Left renal cortex interstitium (tissue), 4 donors: ENCODE results near the gene SQSTM1. TPM values are rescaled to one million over a fixed set of nuclear protein-coding genes. Genes with fewer than 3 reads are reported as not detected.
"Not testable (repeated sequence)": the region's sequence is repeated elsewhere in the genome, so short reads cannot be mapped to it uniquely, and the experiment has no call there.

ENCODE experiments used
- DNase-seq, 4 donors: peaks; one replicate each; pipeline ENCODE4 v3.0.0-alpha.2; 2013; ENCODE audit warnings: low read depth in 4 of 4, low spot score in 2 of 4, missing footprints in 1 of 4
- polyA plus RNA-seq, 4 donors: library from polyadenylated mRNA; unstranded; fragments of 120-200 nt; gene quantifications; one replicate each; pipeline ENCODE4 v1.2.1, GENCODE V29; 2013; ENCODE audit not compliant: insufficient read length in 4 of 4

The SQSTM1 gene
- polyA plus RNA-seq, 4 donors, result 91.2 to 125 (median 114) TPM

DNA sequence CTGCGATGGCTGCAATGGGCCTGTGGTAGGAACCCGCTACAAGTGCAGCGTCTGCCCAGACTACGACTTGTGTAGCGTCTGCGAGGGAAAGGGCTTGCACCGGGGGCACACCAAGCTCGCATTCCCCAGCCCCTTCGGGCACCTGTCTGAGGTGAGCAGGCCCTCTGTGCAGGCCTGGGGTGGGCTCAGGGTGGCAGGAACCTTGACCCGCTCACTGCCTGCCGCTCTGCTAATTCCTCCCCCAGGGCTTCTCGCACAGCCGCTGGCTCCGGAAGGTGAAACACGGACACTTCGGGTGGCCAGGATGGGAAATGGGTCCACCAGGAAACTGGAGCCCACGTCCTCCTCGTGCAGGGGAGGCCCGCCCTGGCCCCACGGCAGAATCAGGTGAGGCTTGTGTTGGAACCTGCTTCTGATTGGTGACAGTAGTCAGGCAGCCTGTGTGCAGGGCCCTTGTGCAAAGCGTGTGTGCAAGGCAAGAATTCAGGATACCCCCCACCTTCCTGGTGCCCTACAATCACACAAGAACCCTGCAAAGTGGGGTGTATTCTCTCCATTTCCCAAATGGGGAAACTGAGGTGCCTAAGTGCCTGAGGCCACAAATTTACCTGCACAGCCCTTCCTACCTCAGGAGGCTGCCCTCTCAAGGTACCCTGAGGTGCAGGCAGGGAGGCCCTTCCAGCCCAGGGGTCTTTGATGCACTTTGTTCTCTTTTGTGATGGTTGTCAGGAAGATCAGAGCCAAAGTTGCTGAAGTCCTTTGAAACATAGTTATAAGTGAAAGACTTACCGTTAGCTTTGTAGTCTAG is 3.4 kb downstream of the SQSTM1 start:
- no peak for DNase-seq

DNA sequence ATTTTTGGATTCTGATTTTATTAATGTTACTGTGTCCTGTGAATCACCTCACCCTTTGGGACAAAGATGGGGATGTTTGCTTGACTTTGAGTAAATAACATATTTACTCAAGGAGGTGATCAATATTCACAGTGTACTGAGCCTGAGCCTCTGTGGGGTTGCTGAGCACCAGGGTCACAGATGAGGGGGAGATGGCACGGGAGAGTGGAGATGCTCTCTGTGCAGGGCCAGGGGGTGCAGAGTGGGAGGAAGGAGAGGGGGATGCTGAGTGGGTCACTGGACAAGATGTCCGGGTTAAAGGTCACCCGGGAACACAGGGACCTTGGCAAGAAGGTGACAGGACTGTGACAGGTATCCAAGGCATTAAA is 4.0 kb downstream of the SQSTM1 start:
- no peak for DNase-seq

DNA sequence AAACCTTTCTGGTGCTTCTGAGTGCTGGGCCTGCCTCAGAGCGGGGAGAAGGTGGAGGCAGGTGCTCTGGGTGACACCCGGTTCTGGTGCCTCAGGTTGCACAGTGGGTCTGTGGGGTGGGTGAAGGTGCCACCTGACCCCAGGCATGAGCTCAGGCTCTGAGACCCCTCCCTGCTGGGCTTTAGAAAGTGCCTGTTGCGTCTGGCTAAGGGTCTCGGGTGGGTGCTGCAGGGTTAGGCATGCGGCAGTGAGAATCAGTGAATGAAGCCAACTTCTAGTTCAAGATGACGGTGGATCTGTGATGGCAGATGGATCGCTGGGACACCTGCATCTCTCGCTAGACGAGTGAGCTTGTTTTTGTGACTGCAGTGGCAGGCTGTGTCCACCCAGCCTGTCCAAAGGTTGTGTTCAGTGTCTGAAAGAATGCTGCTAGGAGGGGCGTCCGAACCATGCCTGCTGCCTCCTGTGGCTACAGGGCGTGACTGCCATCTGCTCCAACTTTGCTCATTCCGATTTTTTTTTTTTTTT is 5.0 kb downstream of the SQSTM1 start:
- no peak for DNase-seq

DNA sequence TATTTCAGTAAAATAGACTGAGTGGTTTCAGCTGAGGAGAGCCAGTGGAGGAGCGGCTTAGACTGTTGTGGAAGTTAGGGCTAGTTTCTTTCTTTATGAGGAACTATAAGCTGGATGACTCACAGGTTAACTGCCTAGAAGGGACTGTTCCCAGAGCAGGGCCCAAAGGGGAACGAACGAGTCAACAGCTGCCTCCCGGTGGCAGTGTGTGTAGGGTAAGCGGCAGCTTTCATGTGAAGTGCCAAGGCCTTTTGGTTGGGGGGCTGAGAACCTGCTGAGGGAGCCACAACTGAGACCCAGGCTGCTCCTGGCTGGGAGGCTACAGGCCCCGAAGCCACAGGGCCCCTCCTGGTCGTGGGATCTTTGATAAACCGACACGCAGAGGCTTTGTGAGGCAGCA is 7.0 kb downstream of the SQSTM1 start:
- no peak for DNase-seq

DNA sequence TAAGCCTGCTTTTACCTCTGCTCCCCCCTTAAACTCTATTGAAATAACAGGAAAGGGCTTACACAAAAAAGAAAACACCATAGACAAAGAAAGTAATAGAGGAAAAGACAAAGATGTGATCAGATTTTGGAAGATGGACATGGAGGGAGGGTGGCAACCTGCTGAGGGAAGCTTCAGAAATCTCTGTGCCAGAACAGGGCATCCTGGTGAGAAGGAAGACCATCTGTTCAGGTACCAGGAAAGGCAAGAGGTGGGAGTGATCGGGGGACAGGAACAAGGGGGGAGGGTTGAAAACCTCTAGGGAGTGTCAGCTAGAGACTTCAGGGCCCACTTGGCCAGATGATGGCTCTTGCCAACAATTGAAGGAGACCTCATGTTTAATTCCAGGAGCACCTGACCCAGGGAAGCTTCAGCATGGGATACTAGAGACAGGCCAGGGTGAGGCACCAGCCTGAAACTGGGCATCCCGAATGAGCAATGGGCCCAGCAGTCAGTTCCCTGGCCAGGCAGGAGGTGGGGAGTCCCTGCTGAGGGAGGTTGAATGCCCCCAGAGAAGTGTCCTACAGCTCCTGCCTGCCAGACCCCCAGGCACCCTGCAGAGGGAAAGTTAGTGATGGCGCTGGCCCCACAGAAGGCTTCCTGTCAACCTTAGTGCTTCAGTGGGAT is 8.2 kb downstream of the SQSTM1 start:
- no peak for DNase-seq

DNA sequence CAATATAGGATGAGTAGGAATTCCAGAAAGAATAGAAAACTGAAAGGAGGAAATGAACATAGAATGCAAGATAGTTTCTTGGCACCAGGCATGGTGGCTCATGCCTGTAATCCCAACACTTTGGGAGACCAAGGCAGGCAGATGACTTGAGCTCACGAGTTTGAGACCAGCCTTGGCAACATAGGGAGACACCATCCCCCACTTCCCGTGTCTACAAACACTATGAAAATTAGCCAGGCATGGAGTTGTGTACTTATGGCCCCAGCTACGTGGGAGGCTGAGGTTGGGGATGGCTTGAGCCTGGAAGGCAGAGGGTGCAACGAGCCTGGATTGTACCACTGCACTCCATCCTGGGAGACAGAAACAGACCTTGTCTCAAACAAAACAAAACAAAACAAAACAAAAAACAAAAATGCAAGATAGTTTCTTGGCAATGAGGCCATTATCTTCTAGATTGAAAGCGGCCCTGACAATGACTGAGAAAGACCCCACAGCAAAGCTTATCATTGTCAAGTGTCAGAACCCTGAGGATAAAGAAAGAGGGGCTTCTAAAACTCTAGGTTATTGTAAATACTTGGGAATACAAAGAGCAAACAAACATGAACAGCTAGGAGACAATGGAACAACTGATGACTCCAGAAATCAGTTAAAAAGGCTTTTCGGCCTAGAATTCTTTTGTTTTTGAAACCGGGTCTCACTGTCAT is 9.2 kb downstream of the SQSTM1 start:
- DNase-seq, result no peak

DNA sequence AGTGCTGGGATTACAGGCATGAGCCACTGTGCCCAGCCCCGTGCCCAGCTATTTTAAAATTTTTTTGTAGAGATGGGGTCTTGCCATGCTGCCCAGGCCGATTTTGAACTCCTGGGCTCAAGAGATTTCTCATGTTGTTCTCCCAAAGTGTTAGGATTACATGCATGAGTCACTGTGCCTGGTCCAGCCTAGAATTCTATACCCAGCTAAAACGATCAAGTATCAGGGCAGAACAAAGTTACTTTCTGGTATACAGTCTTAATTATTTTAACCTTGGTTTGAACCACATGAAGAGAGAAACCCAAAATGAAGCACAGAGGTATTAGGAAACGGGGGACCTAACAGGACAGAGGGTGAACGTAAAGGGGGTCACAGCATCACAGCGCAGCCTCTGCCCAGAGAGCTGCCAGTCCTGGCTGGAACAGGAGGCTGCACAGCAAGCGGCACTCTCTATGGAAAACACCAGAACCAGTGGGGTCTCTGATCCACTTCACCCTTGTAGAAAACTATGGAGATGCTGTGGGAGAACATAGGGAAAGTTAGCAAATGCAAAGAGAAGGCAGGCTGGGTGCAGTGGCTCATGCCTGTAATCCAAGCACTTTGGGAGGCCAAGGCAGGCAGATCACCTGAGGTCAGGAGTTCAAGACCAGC is 10.2 kb downstream of the SQSTM1 start:
- DNase-seq, result no peak

DNA sequence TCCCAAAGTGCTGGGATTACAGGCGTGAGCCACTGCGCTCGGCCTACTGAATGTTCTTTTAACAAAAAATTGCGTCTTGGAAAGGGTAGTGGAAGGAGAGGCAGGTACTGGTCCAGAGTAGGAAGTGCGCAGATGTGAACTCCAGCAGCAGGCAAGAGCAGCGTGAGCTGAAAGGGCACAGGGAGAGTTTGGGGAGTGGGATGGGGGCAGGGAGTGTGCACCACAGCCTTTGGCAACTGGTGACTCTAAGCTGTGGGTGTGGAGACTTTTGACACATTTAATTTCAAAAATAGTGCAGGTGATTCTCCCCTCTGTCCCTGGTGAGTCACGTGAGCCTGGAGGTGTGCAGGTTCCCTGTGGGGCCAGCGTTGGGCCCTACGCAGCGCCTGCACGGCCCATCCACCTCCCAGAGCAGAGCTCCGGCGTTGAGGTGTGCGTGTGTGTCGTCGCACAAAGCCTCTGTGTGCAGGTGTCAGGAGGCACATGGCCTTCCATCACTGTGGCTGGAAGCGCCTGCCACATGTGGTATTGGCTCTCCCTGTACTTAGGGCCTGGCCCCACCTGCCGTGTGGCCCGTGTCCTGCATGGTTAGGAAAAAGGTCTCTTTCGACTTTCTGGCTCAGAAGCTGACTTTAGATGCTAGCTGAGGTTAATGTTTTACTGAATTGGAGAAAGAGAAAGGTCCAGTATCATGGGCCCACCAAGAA is 11.5 kb downstream of the SQSTM1 start:
- DNase-seq, result no peak

- no peak for DNase-seq
Measured at GRCh38 chr5:179833056-179833708, 12.5 kb downstream of the SQSTM1 start.

DNA sequence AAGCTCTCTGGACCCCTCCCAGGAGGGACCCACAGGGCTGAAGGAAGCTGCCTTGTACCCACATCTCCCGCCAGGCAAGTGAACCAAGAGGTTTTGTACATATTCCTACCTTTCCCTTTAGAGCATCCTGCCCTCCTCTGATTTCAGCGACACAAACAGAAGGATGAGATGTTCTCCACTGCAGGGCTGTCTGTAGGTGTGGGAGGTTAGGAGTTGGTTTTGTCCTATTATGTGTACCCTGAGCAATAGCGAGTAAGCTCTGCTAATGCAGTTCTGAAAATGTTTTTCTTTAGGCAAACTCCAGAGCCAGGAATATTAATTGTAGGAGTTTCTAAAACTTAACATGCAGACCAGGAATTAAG is 13.0 kb downstream of the SQSTM1 start:
- no peak for DNase-seq

DNA sequence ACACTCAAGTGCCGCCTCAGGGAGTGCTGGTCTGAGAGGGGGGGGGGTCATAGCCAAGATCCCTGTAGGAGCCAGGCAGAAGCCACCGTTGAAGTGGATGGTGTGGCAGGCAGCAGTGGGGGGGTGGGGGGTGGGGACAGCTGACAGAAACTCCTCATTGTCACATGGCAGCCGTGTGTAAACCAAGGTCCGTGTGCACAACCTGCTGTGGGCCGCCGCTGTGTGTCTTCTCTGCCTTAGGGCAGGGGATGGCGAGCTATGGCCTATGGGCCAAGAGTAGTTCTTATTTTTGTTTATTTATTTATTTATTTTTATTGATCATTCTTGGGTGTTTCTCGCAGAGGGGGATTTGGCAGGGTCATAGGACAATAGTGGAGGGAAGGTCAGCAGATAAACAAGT is 13.4 kb downstream of the SQSTM1 start:
- DNase-seq, result no peak

DNA sequence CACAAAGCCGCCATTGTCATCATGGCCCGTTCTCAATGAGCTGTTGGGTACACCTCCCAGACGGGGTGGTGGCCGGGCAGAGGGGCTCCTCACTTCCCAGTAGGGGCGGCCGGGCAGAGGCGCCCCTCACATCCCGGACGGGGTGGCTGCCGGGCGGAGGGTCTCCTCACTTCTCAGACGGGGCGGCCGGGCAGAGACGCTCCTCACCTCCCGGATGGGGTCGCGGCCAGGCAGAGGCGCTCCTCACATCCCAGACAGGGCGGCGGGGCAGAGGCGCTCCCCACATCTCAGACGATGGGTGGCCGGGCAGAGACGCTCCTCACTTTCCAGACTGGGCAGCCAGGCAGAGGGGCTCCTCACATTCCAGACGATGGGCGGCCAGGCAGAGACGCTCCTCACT is 14.2 kb downstream of the SQSTM1 start:
- not testable (repeated sequence) for DNase-seq

GRCh38 chr5:179836225-179837019 is 15.7 kb downstream of the SQSTM1 start:
- no peak for DNase-seq

DNA sequence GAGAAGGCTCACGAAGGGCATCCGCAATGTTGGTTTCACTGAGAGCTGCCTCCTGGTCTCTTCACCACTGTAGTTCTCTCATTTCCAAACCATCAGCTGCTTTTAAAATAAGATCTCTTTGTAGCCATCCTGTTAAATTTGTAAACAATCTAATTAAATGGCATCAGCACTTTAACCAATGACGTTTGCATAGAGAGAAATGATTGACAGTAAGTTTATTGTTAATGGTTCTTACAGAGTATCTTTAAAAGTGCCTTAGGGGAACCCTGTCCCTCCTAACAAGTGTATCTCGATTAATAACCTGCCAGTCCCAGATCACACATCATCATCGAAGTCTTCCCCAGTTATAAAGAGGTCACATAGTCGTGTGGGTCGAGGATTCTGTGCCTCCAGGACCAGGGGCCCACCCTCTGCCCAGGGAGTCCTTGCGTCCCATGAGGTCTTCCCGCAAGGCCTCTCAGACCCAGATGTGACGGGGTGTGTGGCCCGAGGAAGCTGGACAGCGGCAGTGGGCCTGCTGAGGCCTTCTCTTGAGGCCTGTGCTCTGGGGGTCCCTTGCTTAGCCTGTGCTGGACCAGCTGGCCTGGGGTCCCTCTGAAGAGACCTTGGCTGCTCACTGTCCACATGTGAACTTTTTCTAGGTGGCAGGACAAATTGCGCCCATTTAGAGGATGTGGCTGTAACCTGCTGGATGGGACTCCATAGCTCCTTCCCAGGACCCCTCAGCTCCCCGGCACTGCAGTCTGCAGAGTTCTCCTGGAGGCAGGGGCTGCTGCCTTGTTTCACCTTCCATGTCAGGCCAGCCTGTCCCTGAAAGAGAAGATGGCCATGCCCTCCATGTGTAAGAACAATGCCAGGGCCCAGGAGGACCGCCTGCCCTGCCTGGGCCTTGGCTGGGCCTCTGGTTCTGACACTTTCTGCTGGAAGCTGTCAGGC is 16.6 kb downstream of the SQSTM1 start:
- no peak for DNase-seq

DNA sequence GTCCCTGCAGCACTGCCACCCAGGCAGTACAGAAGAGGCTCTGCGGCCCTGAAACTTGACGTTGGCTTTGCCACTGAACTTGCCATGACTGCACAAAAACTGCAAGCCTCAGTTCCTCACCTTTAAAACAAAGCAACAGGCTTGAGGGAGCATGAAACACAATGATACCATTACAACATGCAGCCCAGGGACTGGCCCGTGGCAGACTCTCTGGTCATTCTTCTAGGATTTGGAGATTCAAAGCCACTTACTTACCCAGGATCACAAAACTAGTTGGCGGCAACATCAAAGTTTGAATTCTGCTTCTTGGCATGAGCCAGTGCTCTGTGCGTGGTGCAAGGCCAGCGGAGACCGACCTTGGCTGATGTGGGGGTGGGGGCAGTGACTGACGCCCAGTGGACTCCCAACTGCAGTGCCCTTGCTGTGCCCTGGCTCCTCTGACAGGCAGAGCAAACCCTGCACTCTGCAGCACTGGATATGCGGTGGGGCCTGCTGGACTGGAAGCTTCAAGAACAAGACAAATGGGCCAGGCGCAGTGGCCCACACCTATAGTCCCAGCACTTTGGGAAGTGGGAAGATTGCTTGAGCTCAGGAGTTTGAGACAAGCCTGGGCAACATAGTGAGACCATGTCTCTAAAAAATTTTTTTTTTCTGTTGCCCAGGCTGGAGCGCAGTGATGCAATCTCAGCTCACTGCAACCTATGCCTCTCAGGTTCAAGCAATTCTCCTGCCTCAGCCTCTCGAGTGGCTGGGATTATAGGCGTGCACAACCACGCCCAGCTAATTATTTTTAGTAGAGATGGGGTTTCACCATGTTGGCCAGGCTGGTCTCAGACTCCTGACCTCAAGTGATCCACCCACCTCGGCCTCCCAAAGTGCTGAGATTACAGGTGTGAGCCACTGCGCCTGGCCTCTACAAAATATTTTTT is 18.9 kb downstream of the SQSTM1 start:
- no peak for DNase-seq

DNA sequence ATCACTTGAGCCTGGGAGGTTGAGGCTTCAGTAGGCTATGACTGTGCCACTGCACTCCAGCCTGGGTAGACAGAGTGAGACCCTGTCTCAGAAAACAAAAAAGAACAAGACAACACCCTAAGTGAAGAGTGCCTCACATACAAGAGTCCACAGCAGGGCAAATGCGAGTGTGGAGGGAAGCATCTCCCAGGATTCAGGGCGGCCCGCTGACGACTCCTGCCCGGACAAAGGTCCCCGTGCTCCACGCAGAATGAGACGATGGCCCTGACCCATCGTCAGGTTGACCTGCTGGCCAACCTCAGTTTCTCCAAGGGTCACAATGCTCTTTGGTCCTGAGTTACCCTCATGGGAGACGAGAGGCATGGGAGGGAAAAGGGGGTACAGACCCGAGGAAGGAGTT is 19.6 kb downstream of the SQSTM1 start:
- no peak for DNase-seq

DNA sequence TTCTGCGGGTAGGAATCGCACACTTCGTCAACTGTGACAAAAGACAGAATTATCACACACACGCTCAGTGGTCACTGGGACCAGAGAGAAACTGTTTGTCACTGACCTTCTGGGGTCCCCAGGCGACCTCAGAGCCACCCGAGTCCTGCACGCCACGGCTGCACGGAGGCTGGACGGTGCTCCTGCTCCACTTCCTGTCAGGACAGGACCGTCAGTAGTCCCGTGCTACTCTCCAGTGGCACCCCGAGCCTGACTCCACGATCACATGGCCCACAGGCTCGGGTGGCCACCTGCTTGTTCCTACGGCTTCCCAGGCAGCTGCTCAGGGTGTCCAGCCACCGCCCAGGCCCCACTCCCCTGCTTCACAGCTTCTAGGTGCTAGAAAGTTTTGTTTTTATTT is 20.1 kb downstream of the SQSTM1 start:
- no peak for DNase-seq
